ENCODE data around the gene CFAP100. TPM values are rescaled to one million over a fixed set of nuclear protein-coding genes. Genes with fewer than 3 reads are reported as not detected.

The CFAP100 gene
- polyA plus RNA-seq, 3 donors: not detected

DNA sequence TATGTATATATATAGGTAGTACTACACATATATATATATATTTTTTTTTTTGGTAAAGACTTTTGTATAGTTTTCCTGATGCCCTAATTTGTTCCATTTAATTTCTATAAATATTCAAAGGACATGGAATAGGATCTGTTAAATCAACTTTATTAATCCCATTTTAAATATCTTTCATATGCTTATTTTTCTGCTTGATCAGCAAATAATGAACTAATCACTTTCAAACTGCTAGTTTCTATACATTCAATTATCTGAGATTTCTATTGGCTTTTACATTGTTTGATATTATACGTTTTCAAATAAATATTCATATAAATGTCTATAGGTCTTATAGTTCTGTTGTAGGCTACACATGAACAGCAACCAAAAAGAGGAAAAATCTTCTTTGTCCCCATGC is 59.3 kb downstream of the CFAP100 start:
- H3K27me3 Mint-ChIP-seq (ENCODE audit: low read depth in 3 of 3): peaks cover 0 to 3% (median 0%) of the 10 kb centered on the region in 3 donors
- Histone ChIP-seq H3K36me3 (replicated peaks in 1 of 2; ENCODE audit: control insufficient read depth in 1 of 2, insufficient read depth in 2 of 2, low read length in 2 of 2) (peaks cover 83 to 97% of the 10 kb centered on the region in 2 donors), H4K20me1 (ENCODE audit: insufficient read depth, low read length) (peaks cover 98% of the 10 kb centered on the region), H3K27ac (ENCODE audit: low read depth in 1 of 2, low read length in 2 of 2) (no peak overlapping the region), H3K4me3 (replicated peaks in 1 of 3; ENCODE audit: low read depth in 2 of 3, low read length in 3 of 3) (no peak overlapping the region), H3K4me2 (replicated peaks; ENCODE audit: extremely low read depth, low read length, poor library complexity, severe bottlenecking) (no peak overlapping the region), H2AFZ (ENCODE audit: insufficient read depth, low read depth, low read length, poor library complexity, severe bottlenecking) (no peak overlapping the region), H3K27me3 (ENCODE audit: control insufficient read depth in 2 of 2, insufficient read depth in 2 of 2, low read length in 2 of 2) (no peaks in the 10 kb centered on the region), H3K4me1 (ENCODE audit: control insufficient read depth in 1 of 2, insufficient read depth in 2 of 2, low read length in 2 of 2) (no peaks in the 10 kb centered on the region), H3K9me3 (replicated peaks in 1 of 2; ENCODE audit: control insufficient read depth in 1 of 2, insufficient read depth in 1 of 2, low read length in 2 of 2) (no peaks in the 10 kb centered on the region), H3K79me2 (ENCODE audit: insufficient read depth, low read length) (peaks cover 69% of the 10 kb centered on the region), H3K9ac (ENCODE audit: insufficient read depth, low read length, poor library complexity, severe bottlenecking) (no peak overlapping the region)
- TF ChIP-seq, protein P1, sequence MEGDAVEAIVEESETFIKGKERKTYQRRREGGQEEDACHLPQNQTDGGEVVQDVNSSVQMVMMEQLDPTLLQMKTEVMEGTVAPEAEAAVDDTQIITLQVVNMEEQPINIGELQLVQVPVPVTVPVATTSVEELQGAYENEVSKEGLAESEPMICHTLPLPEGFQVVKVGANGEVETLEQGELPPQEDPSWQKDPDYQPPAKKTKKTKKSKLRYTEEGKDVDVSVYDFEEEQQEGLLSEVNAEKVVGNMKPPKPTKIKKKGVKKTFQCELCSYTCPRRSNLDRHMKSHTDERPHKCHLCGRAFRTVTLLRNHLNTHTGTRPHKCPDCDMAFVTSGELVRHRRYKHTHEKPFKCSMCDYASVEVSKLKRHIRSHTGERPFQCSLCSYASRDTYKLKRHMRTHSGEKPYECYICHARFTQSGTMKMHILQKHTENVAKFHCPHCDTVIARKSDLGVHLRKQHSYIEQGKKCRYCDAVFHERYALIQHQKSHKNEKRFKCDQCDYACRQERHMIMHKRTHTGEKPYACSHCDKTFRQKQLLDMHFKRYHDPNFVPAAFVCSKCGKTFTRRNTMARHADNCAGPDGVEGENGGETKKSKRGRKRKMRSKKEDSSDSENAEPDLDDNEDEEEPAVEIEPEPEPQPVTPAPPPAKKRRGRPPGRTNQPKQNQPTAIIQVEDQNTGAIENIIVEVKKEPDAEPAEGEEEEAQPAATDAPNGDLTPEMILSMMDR (IDR thresholded peaks at IDR 0.05): no peak
- no peak overlapping the region for H3K4me3 Mint-ChIP-seq
- intact Hi-C loops (cut with micrococcal nuclease): no loop called here
- H3K9me3 Mint-ChIP-seq: peaks cover 0 to 2% (median 0%) of the 10 kb centered on the region in 7 donors
- WGBS (ENCODE audit: insufficient coverage): no CpG with 5 or more reads among the region's 1 CpG
- no peak overlapping the region for H3K27ac Mint-ChIP-seq
- H3K36me3 Mint-ChIP-seq: peaks cover 71 to 87% of the 10 kb centered on the region in 2 donors
- DNase-seq: no peak
- no peaks in the 10 kb centered on the region for H3K4me1 Mint-ChIP-seq

DNA sequence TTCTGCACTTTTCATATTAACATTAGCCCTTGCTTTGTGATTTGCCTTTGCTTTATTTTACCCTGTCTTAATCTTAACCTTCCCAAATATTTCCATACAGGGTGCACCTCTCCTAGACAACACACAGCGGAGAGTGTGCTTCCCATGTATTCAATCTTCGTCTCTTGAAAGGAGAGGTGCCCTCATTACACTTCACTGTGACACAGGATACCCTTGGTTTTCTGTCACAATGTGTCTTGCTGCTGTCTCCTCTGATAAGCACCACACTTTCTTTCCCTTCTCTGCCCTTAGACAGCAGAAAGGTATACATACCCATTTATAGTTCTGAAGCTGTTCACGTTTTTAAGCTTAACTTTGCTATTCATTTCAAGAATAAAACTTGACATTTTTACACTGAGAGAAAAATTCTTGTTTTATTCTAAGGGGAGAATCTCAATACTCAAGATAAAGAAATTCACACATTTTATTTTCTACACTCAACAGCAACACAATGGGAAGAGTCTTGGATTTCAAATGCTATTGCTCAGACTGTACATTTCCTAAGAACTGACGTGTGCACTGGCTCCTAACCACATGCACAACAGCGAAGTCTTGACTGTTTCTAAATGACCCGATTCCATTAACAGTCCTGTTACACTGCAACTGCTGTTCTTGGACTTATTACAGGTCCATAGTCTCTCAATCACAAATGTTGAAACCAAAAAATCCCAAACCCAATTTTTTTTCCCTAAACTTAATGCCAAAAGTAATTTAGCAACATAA is 59.9 kb downstream of the CFAP100 start:
- Mint-ChIP-seq H3K4me1 (no peaks in the 10 kb centered on the region), H3K27me3 (ENCODE audit: low read depth in 3 of 3) (peaks cover 0 to 3% (median 0%) of the 10 kb centered on the region in 3 donors), H3K4me3 (no peak overlapping the region), H3K27ac (no peak overlapping the region), H3K9me3 (peaks cover 0 to 2% (median 0%) of the 10 kb centered on the region in 7 donors), H3K36me3 (peaks cover 73 to 87% of the 10 kb centered on the region in 2 donors)
- H3K36me3 ChIP-seq (replicated peaks in 1 of 2; ENCODE audit: control insufficient read depth in 1 of 2, insufficient read depth in 2 of 2, low read length in 2 of 2): peaks cover 83 to 97% of the 10 kb centered on the region in 2 donors
- H2AFZ ChIP-seq (ENCODE audit: insufficient read depth, low read depth, low read length, poor library complexity, severe bottlenecking): no peak overlapping the region
- no peak for DNase-seq
- no peaks in the 10 kb centered on the region for H3K27me3 ChIP-seq (ENCODE audit: control insufficient read depth in 2 of 2, insufficient read depth in 2 of 2, low read length in 2 of 2)
- 98% methylated on average over 5 of the region's 6 CpGs for WGBS (ENCODE audit: insufficient coverage)
- H3K79me2 ChIP-seq (ENCODE audit: insufficient read depth, low read length): peaks cover 75% of the 10 kb centered on the region
- H3K9me3 ChIP-seq (replicated peaks in 1 of 2; ENCODE audit: control insufficient read depth in 1 of 2, insufficient read depth in 1 of 2, low read length in 2 of 2): no peaks in the 10 kb centered on the region
- no peak overlapping the region for H3K9ac ChIP-seq (ENCODE audit: insufficient read depth, low read length, poor library complexity, severe bottlenecking)
- H3K4me3 ChIP-seq (replicated peaks in 1 of 3; ENCODE audit: low read depth in 2 of 3, low read length in 3 of 3): no peak overlapping the region
- TF ChIP-seq, protein P1 (IDR thresholded peaks at IDR 0.05): no peak
- no peak overlapping the region for H3K4me2 ChIP-seq (replicated peaks; ENCODE audit: extremely low read depth, low read length, poor library complexity, severe bottlenecking)
- H3K4me1 ChIP-seq (ENCODE audit: control insufficient read depth in 1 of 2, insufficient read depth in 2 of 2, low read length in 2 of 2): no peaks in the 10 kb centered on the region
- peaks cover 98% of the 10 kb centered on the region for H4K20me1 ChIP-seq (ENCODE audit: insufficient read depth, low read length)
- intact Hi-C loops (cut with micrococcal nuclease): no loop called here
- no peak overlapping the region for H3K27ac ChIP-seq (ENCODE audit: low read depth in 1 of 2, low read length in 2 of 2)

All from CD14-positive monocyte (primary cell).